ENCODE data around the gene MAGI3.

Gene MAGI3

GRCh38 chr1:113534130-113534817, 144.0 kb downstream of the MAGI3 start:
- H3K27ac ChIP-seq (ENCODE audit: low read depth, low read length, poor library complexity, severe bottlenecking), result no peak overlapping the region
- no peaks in the 10 kb centered on the region for H3K9me2 ChIP-seq (ENCODE audit: low read depth, low read length)
- H3K4me3 ChIP-seq (ENCODE audit: low read depth, low read length, poor library complexity, severe bottlenecking), result no peak overlapping the region
- H3K27me3 ChIP-seq (ENCODE audit: insufficient read depth, low read length), result no peaks in the 10 kb centered on the region
- no peak overlapping the region for H2AFZ ChIP-seq (ENCODE audit: low read length)
- H3K4me2 ChIP-seq (ENCODE audit: low read length), result no peak overlapping the region
- TF ChIP-seq CTCF (IDR thresholded peaks at IDR 0.05; ENCODE audit: low read length), result no peak
- no peak for TF ChIP-seq EZH2 (IDR thresholded peaks at IDR 0.05; ENCODE audit: borderline replicate concordance, low read length)
- H3K36me3 ChIP-seq (ENCODE audit: insufficient read depth, low read length), result no peaks in the 10 kb centered on the region
- no peaks in the 10 kb centered on the region for H3K79me2 ChIP-seq (ENCODE audit: insufficient read depth, low read length)
- H3F3A ChIP-seq (ENCODE audit: insufficient read depth, low read length), result 0 out of 2 replicates have a peak, but pooled peaks cover 2% of the 10 kb centered on the region
- H3K9me3 ChIP-seq (ENCODE audit: low read length), result no peaks in the 10 kb centered on the region
- H3K9ac ChIP-seq (ENCODE audit: low read length), result no peak overlapping the region
- H3K4me1 ChIP-seq (ENCODE audit: insufficient read depth, low read length, severe bottlenecking), result no peaks in the 10 kb centered on the region
- no peaks in the 10 kb centered on the region for H4K20me1 ChIP-seq (ENCODE audit: insufficient read depth, low read length)

- H3K4me1 ChIP-seq (ENCODE audit: insufficient read depth, low read length, severe bottlenecking), result no peaks in the 10 kb centered on the region
- H3F3A ChIP-seq (ENCODE audit: insufficient read depth, low read length), result 0 out of 2 replicates have a peak, but pooled peaks cover 2% of the 10 kb centered on the region
- TF ChIP-seq CTCF (IDR thresholded peaks at IDR 0.05; ENCODE audit: low read length), result no peak
- TF ChIP-seq EZH2 (IDR thresholded peaks at IDR 0.05; ENCODE audit: borderline replicate concordance, low read length), result no peak
Measured at GRCh38 chr1:113534875-113535274, 144.6 kb downstream of the MAGI3 start.

GRCh38 chr1:113536182-113536780, 146.0 kb downstream of the MAGI3 start:
- no peaks in the 10 kb centered on the region for H3K36me3 ChIP-seq (ENCODE audit: insufficient read depth, low read length)
- no peaks in the 10 kb centered on the region for H4K20me1 ChIP-seq (ENCODE audit: insufficient read depth, low read length)
- no peaks in the 10 kb centered on the region for H3K9me2 ChIP-seq (ENCODE audit: low read depth, low read length)
- no peak overlapping the region for H3K4me3 ChIP-seq (ENCODE audit: low read depth, low read length, poor library complexity, severe bottlenecking)
- no peaks in the 10 kb centered on the region for H3K4me1 ChIP-seq (ENCODE audit: insufficient read depth, low read length, severe bottlenecking)
- no peak for TF ChIP-seq CTCF (IDR thresholded peaks at IDR 0.05; ENCODE audit: low read length)
- no peak for TF ChIP-seq EZH2 (IDR thresholded peaks at IDR 0.05; ENCODE audit: borderline replicate concordance, low read length)
- H3K4me2 ChIP-seq (ENCODE audit: low read length), result no peak overlapping the region
- H3K27me3 ChIP-seq (ENCODE audit: insufficient read depth, low read length), result no peaks in the 10 kb centered on the region
- H3K9ac ChIP-seq (ENCODE audit: low read length), result no peak overlapping the region
- H3K9me3 ChIP-seq (ENCODE audit: low read length), result no peaks in the 10 kb centered on the region
- H3K79me2 ChIP-seq (ENCODE audit: insufficient read depth, low read length), result no peaks in the 10 kb centered on the region
- H3K27ac ChIP-seq (ENCODE audit: low read depth, low read length, poor library complexity, severe bottlenecking), result no peak overlapping the region
- no peak overlapping the region for H2AFZ ChIP-seq (ENCODE audit: low read length)
- H3F3A ChIP-seq (ENCODE audit: insufficient read depth, low read length), result 0 out of 2 replicates have a peak, but pooled peaks cover 2% of the 10 kb centered on the region

More at GRCh38 chr1:113534875-113535274, 144.6 kb downstream of the MAGI3 start:
- Histone ChIP-seq H3K27ac (ENCODE audit: low read depth, low read length, poor library complexity, severe bottlenecking) (no peak overlapping the region), H3K27me3 (ENCODE audit: insufficient read depth, low read length) (no peaks in the 10 kb centered on the region), H3K79me2 (ENCODE audit: insufficient read depth, low read length) (no peaks in the 10 kb centered on the region), H3K36me3 (ENCODE audit: insufficient read depth, low read length) (no peaks in the 10 kb centered on the region), H3K4me2 (ENCODE audit: low read length) (no peak overlapping the region), H4K20me1 (ENCODE audit: insufficient read depth, low read length) (no peaks in the 10 kb centered on the region), H3K9me2 (ENCODE audit: low read depth, low read length) (no peaks in the 10 kb centered on the region), H3K4me3 (ENCODE audit: low read depth, low read length, poor library complexity, severe bottlenecking) (no peak overlapping the region), H2AFZ (ENCODE audit: low read length) (no peak overlapping the region), H3K9ac (ENCODE audit: low read length) (no peak overlapping the region), H3K9me3 (ENCODE audit: low read length) (no peaks in the 10 kb centered on the region)

Measured in OCI-LY1 (cell line).